Parathyroid adenoma (tissue), 2 donors: ENCODE measurements around the gene WDR53.
A peak's percentile ranks its signal among the peaks of the same experiment; 100 is the strongest.

Experiments
- H2AFZ ChIP-seq: fragments of 300-600 bp; sonication (generic); one replicate; pipeline ENCODE4 v1.7.0; 2017; ENCODE audit warnings: antibody characterized with exemption, mild to moderate bottlenecking
- H3K27ac ChIP-seq: fragments of 300-600 bp; sonication (generic); one replicate; pipeline ENCODE4 v1.7.0; 2017
- H3K27me3 ChIP-seq: fragments of 300-600 bp; sonication (generic); one replicate; pipeline ENCODE4 v1.7.0; 2017; ENCODE audit warnings: low read length; ENCODE audit not compliant: control insufficient read depth, insufficient read depth
- H3K36me3 ChIP-seq: fragments of 300-600 bp; sonication (generic); one replicate; pipeline ENCODE4 v1.7.0; 2017; ENCODE audit warnings: low read length; ENCODE audit not compliant: control insufficient read depth, insufficient read depth
- H3K4me1 ChIP-seq: fragments of 300-600 bp; sonication (generic); one replicate; pipeline ENCODE4 v1.7.0; 2017; ENCODE audit warnings: control low read depth
- H3K4me2 ChIP-seq: fragments of 300-600 bp; sonication (generic); one replicate; pipeline ENCODE4 v1.7.0; 2017; ENCODE audit warnings: low read length
- H3K4me3 ChIP-seq: fragments of 300-600 bp; sonication (generic); one replicate; pipeline ENCODE4 v1.7.0; 2017; ENCODE audit warnings: low read depth, low read length
- H3K79me2 ChIP-seq: fragments of 300-600 bp; sonication (generic); one replicate; pipeline ENCODE4 v1.7.0; 2017; ENCODE audit warnings: control low read depth
- H3K9ac ChIP-seq: fragments of 300-600 bp; sonication (generic); one replicate; pipeline ENCODE4 v1.7.0; 2017; ENCODE audit warnings: mild to moderate bottlenecking
- H3K9me3 ChIP-seq: fragments of 300-600 bp; sonication (generic); one replicate; pipeline ENCODE4 v1.7.0; 2017; ENCODE audit warnings: low read length; ENCODE audit not compliant: control insufficient read depth
- CTCF ChIP-seq: fragments of 300-600 bp; sonication (generic); IDR thresholded peaks from one replicate; pipeline ENCODE4 v1.7.0; 2017; ENCODE audit warnings: antibody characterized with exemption, mild to moderate bottlenecking
- donor health status: primary hyperparathyroidism.

Gene WDR53

GRCh38 chr3:196506687-196507086 is 61.7 kb downstream of the WDR53 start:
- no peak overlapping the region for H3K27ac ChIP-seq
- peaks cover under 1% of the 10 kb centered on the region for H3K4me1 ChIP-seq
- peaks cover 4% of the 10 kb centered on the region for H3K79me2 ChIP-seq
- no peak overlapping the region for H3K9ac ChIP-seq
- no peaks in the 10 kb centered on the region for H3K9me3 ChIP-seq
- peak overlapping the region; percentile 24 for H2AFZ ChIP-seq
- no peak for TF ChIP-seq CTCF
- H3K4me2 ChIP-seq: no peak overlapping the region
- H3K4me3 ChIP-seq: no peak overlapping the region
- H3K27me3 ChIP-seq: no peaks in the 10 kb centered on the region
- no peaks in the 10 kb centered on the region for H3K36me3 ChIP-seq

- no peaks in the 10 kb centered on the region for H3K9me3 ChIP-seq
- H3K27me3 ChIP-seq: no peaks in the 10 kb centered on the region
- H3K9ac ChIP-seq: no peak overlapping the region
- H3K36me3 ChIP-seq: no peaks in the 10 kb centered on the region
- H3K27ac ChIP-seq: no peak overlapping the region
- no peak for TF ChIP-seq CTCF
- peak overlapping the region; percentile 75 for H2AFZ ChIP-seq
- peaks cover 13% of the 10 kb centered on the region for H3K4me1 ChIP-seq
- H3K4me3 ChIP-seq: no peak overlapping the region
- H3K4me2 ChIP-seq: no peak overlapping the region
- peaks cover 24% of the 10 kb centered on the region for H3K79me2 ChIP-seq
Measured at GRCh38 chr3:196504556-196504955, 63.8 kb downstream of the WDR53 start.
